HG03565 (cell line): Measurements from ENCODE around the gene CFAP46.

Experiments used
- ATAC-seq: cut with Tn5 transposase; IDR thresholded peaks from one replicate; pipeline ENCODE4 v1.9.1; 2021; ENCODE audit warnings: mild to moderate bottlenecking, moderate library complexity; ENCODE audit not compliant: unreplicated experiment

Gene CFAP46

GRCh38 chr10:132916421-132916841 lies 25.9 kb downstream of the CFAP46 start:
- ATAC-seq: no peak

DNA sequence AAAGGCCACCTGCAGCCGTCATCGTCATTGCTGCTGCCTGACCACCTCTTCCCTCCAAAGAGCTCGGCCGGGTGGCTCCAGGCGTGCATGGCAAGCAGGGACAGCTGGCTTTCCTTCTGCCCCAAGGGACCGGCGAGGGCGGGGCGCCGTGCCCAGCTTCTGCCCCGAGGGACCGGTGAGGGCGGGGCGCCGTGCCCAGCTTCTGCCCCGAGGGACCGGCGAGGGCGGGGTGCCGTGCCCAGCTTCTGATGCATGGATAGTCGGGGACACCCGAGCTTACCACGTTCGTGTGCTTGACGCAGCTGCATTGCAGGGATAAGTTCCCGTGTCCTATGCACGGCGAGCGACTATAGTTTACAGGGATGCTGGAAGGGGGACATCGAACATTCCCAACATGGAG lies 27.0 kb downstream of the CFAP46 start:
- no peak for ATAC-seq

DNA sequence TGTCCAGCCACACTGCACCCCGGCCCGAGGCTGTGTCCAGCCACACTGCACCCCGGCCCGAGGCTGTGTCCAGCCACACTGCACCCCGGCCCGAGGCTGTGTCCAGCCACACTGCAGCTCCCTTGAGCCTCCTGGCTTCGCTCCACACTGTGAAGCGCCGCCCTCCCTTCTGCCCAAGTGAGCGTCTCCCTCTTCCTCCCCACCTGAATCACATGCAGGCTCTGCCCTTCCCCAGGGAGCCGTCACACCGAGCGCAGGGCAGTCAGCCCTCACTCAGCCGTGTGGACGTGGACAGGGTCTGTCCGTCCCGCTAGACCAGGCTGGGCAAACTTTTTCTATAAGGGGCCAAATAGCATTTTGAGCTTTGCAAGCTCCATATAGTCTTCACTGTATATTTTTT lies 27.6 kb downstream of the CFAP46 start:
- ATAC-seq: no peak

- no peak for ATAC-seq
These were observed 28.7 kb downstream of the CFAP46 start for GRCh38 chr10:132913559-132914115.

- no peak for ATAC-seq
These were observed 29.4 kb downstream of the CFAP46 start for GRCh38 chr10:132912713-132913558.

GRCh38 chr10:132912225-132912712 lies 30.1 kb downstream of the CFAP46 start:
- ATAC-seq: no peak

DNA sequence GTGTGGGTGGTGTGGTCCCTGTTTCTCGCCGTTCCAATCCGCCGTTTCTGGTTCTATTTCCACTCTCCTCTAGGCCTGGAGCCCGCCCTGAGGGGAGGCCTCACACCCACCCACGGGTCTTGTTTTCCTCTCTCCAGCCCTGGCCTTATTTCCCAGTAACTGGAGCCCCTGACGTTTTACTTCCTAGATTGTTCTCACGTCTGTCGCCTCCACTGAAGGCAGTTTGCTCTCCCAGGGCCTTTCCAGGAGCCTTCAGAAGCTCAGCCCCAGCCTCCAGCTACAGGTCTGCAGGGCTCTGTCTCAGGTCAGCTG lies 30.6 kb downstream of the CFAP46 start:
- ATAC-seq: no peak

DNA sequence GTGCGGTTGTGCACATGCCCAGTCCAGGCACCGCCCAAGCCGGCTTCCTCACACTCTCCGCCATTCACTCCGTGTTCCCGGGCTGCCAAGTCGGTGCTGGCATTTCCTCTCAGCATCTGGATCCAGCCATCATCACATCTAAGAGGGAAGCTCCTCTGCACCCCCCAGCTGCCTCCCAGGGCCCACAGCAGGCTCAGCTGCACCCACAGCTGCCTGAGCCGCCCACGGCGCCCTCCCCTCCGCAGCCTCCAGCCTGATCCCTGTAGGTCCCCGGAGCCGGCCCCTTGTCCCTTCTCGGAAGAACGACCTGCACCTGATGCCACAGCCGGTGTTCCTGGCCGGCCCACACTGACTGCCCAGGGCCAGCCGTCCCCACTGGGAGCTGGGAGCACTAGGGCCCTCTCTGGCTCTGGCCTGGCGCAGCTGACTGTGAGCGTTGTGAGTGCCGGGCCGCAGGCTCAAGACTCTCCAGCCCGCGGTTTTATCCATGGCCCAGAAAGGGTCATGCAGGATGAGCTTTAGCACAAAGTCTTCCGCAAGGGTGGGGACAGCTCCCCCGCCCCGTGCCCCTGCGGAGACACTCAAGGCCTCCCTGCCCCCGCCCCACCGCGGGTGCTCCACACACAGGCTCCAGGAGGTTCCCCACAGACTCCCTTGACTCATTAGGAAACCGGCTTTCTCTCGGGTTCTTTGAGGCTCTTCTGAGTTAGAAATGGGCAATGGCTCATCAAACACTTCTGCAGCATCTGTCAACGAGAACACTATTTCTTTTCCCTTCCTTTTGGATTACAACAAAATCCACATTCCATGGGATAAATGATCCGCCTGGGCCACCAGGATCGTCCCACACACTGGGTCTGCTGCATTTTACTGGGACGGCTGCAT lies 31.2 kb downstream of the CFAP46 start:
- no peak for ATAC-seq

DNA sequence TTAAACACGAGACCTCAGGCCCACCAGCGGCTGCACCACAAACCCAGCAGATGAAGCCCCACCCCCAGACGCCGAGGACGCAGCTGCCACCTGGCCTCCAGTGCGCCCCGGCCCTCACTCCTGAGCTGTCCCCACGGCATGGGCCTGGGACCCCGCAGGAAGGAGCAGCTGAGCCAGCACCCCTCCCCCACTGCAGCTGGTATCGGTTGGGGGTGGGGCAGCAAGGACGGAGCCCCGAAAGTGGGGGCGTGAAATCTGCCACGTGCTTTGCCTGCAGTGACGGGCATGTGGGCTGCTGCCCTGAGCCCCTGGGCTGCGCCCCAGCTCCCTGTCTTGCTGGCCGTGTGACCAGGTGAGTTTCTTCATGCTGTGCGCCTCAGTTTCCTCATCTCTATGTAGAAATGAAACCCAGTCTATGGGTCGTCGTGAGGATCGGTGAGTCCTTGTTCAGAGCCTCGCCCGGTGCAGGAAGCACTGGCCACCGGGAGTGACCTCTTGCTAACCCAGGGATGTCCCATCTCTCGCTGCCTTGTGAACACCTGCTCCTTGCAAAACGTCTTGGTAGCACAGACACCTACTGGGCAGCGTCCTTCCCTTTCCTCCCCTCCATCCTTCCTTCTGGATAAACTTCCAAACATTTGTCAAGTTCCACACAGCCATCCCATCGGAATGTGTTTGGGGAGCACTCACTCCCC lies 32.0 kb downstream of the CFAP46 start:
- ATAC-seq: no peak

DNA sequence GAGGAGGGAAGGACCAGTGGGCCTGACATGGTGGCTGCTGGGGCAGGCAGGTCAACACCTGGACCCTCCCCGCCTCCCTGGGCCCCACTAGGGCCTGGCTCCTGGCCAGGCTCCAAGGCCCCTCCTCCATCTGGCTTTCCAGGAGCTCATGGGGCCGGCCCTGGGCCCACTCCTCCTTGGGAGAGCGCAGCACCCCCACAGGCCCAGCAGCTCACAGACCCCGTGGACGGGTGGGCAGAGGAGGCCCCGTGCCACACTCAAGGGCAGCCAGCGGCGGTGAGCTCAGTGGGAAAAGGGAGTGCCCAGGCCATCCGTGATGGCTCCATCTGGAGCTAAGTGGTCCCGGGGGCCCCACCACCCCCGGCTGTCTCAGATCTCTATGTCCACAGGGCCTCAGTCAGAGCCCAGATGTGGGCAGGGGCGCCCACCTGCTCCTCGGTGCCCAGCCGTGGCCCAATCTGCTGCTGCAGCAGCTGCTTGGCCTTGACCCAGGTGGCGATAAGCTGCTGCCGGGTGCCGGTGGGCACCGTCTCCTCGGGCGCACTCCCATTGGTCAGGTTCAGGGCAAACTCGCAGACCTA lies 32.8 kb downstream of the CFAP46 start:
- no peak for ATAC-seq

DNA sequence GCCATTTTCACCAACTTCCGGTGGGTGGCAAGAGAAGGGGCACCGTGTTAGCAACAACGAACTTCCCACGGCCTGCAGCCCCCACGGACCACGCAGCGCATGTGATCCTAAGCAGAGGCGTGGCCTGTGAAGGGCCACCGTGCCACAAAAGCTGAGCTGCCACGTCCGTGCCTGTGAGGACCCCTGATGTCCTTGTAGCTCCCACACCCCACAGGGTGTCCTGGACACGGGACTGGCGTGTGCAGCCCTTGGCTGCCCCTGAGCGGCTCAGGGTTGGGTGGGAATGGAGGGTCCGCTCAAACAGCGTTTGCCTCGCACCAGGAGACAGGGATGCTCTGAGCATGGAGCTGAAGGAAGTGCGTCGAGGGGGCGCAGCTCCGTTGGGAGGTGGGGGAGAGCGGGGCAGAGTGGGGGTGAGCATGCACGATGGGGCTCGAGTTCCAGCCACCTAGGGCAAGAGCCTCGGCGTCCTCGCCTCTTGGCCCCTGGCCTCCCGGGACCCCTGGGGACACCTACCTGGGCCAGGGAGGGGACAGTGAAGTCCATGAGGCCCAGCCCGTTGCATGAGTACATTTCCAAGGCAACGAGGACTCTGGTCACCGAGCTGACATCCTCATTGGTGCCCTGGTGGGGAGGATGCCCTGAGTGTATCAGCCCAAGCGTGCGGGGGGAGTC lies 33.6 kb downstream of the CFAP46 start:
- no peak for ATAC-seq

- ATAC-seq: no peak
These were observed 34.3 kb downstream of the CFAP46 start for GRCh38 chr10:132907821-132908620.

DNA sequence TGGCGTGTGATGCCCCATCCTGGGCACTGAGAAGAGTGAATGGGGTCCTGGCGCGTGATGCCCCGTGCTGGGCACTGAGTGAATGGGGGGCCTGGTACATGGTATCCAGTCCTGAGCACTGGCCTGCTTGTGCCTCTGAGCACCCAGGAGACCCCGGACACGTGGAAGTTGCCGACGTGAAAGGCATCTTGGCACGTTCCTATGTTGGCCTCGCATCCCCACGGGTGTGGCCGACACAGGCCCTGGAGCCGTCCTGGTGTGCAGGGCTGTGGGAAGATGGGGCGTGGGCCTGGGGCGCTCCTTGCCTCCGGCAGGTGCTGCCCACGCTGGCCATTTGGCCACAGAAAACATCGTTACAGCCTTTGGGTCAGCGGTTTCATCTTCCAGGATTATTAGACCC lies 35.5 kb downstream of the CFAP46 start:
- ATAC-seq: no peak

GRCh38 chr10:132906106-132906505 lies 36.3 kb downstream of the CFAP46 start:
- no peak for ATAC-seq

DNA sequence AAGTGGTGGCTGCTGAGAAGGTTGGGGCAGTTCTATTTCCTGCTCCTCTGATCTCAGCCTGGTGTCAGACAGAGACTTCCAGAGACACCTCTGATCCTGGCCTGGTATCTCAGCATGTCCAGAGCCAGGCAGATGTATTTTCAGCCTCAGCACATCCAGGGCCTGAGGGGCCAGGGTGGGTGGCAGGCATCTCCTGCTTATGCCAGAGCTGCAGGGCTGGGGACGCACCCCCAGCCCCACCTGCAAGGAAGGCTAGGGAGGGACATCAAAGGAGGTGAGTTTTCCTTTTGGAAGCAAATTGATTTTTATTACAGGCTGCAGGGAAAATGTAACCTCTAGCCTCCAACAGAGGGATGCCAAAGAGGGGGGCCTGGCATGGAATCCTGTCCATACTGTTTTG lies 36.7 kb downstream of the CFAP46 start:
- no peak for ATAC-seq

- ATAC-seq: no peak
These were observed 37.3 kb downstream of the CFAP46 start for GRCh38 chr10:132904814-132905649.

- ATAC-seq: no peak
These were observed 38.1 kb downstream of the CFAP46 start for GRCh38 chr10:132904181-132904813.
